HCT116 (cell line): Measurements from ENCODE around the gene CYP1A1. TPM values are rescaled to one million over a fixed set of nuclear protein-coding genes. Genes with fewer than 3 reads are reported as not detected.

ENCODE experiments used
- ATAC-seq: fragments of 200-7000 bp; cut with Tn5 transposase; 2 replicates; pipeline ENCODE4 v1.9.1; 2020; ENCODE audit warnings: mild to moderate bottlenecking, moderate library complexity
- BruUV-seq: library from RNA; stranded (reverse); fragments of 400-500 nt; replicated peaks from 2 replicates; lab custom pipeline; 2021; lab: Mats Ljungman, UMichigan
- CTCF ChIA-PET: fragments of 300-600 bp; sonication (Branson Sonifier 250); formaldehyde crosslinking; loops from one replicate; lab custom pipeline; 2021; ENCODE audit warnings: antibody characterized with exemption; lab: Charles Lee
- POLR2A ChIA-PET: fragments of 300-600, 350-600 bp; sonication (Branson Sonifier 250); formaldehyde crosslinking; loops from one replicate; lab custom pipeline; 2021; ENCODE audit warnings: antibody characterized with exemption; lab: Charles Lee
- RAD21 ChIA-PET, 2 experiments: fragments of 300-600 bp; sonication (Branson Sonifier 250); formaldehyde crosslinking; loops; one replicate each; lab custom pipeline; 2023; ENCODE audit warnings: low total read pairs in 2 of 2; ENCODE audit not compliant: uncharacterized antibody in 2 of 2, unreplicated experiment in 2 of 2, low non-redundant PET in 1 of 2; lab: Charles Lee
- DNase-seq: peaks from one replicate; pipeline ENCODE4 v3.0.0-alpha.2; 2010; ENCODE audit warnings: low read depth, low spot score
- H2AFZ ChIP-seq: fragments of 200-600 bp; shearing (Covaris generic), sonication (generic); 2 replicates; pipeline ENCODE4 v1.6.1; 2017; ENCODE audit warnings: low read depth, mixed run types, mixed read lengths, antibody characterized with exemption, low read length; ENCODE audit not compliant: poor library complexity, severe bottlenecking
- H3K27ac ChIP-seq: 2 replicates; pipeline ENCODE4 v1.5.1; 2012; ENCODE audit warnings: low read depth, low read length
- H3K27me3 ChIP-seq: fragments of 200-600 bp; sonication (generic); 2 replicates; pipeline ENCODE4 v1.6.1; 2016; ENCODE audit warnings: mixed run types, low read length, mixed read lengths; ENCODE audit not compliant: insufficient read depth
- H3K36me3 ChIP-seq, 2 experiments: fragments of 200-500 bp in 1 of 2; fragments of 200-600 bp in 1 of 2; sonication (Bioruptor generic) in 1 of 2; sonication (generic) in 1 of 2; 2 replicates each; pipeline versions ENCODE4 v1.5.1 to v1.6.1; 2014 to 2016; ENCODE audit warnings: low read length in 2 of 2, inconsistent platforms in 1 of 2, mixed read lengths in 1 of 2, mixed run types in 1 of 2; ENCODE audit not compliant: insufficient read depth in 2 of 2, control insufficient read depth in 1 of 2
- H3K4me1 ChIP-seq, 2 experiments: fragments of 200-600 bp in 1 of 2; sonication (generic) in 1 of 2; 2 replicates each; pipeline versions ENCODE4 v1.5.1 to v1.6.1; 2012 to 2017; ENCODE audit warnings: low read length in 2 of 2, inconsistent platforms in 1 of 2, mild to moderate bottlenecking in 1 of 2, mixed read lengths in 1 of 2, mixed run types in 1 of 2, moderate library complexity in 1 of 2; ENCODE audit not compliant: insufficient read depth in 2 of 2, control insufficient read depth in 1 of 2
- H3K4me2 ChIP-seq: fragments of 200-600 bp; sonication (generic); 2 replicates; pipeline ENCODE4 v1.6.1; 2017; ENCODE audit warnings: mixed run types, low read length, mixed read lengths
- H3K4me3 ChIP-seq, 2 experiments: fragments of 200-600 bp in 1 of 2; sonication (generic) in 1 of 2; replicated peaks in 1 of 2; 2 replicates each; pipeline ENCODE4 v1.5.1; 2011 to 2016; ENCODE audit warnings: low read length in 2 of 2, control low read depth in 1 of 2, low read depth in 1 of 2, mild to moderate bottlenecking in 1 of 2, mixed read lengths in 1 of 2, mixed run types in 1 of 2
- H3K79me2 ChIP-seq: fragments of 200-600 bp; sonication (generic); 2 replicates; pipeline ENCODE4 v1.6.1; 2017; ENCODE audit warnings: mild to moderate bottlenecking, mixed run types, low read length, moderate library complexity, mixed read lengths; ENCODE audit not compliant: insufficient read depth
- H3K9ac ChIP-seq: fragments of 200-600 bp; sonication (generic); 2 replicates; pipeline ENCODE4 v1.6.1; 2016; ENCODE audit warnings: low read length, mixed read lengths
- H3K9me2 ChIP-seq: fragments of 200-600 bp; sonication (generic), shearing (Covaris generic); 2 replicates; pipeline ENCODE4 v1.6.1; 2017; ENCODE audit warnings: mixed run types, mild to moderate bottlenecking, moderate library complexity; ENCODE audit not compliant: insufficient read depth
- H3K9me3 ChIP-seq, 2 experiments: fragments of 200-500 bp in 1 of 2; fragments of 200-600 bp in 1 of 2; sonication (Bioruptor generic) in 1 of 2; sonication (generic) in 1 of 2; 2 replicates each; pipeline ENCODE4 v1.6.1; 2014 to 2017; ENCODE audit warnings: low read length in 2 of 2, mixed read lengths in 2 of 2, inconsistent platforms in 1 of 2, low read depth in 1 of 2, mild to moderate bottlenecking in 1 of 2, mixed run types in 1 of 2, moderate library complexity in 1 of 2; ENCODE audit not compliant: control insufficient read depth in 1 of 2, insufficient read depth in 1 of 2
- H4K20me1 ChIP-seq: fragments of 200-600 bp; sonication (generic), shearing (Covaris generic); 2 replicates; pipeline ENCODE4 v1.6.1; 2017; ENCODE audit warnings: mixed run types, mild to moderate bottlenecking, moderate library complexity; ENCODE audit not compliant: insufficient read depth
- CBX3 ChIP-seq: IDR thresholded peaks from 2 replicates; pipeline ENCODE4 v1.6.1; 2012; ENCODE audit warnings: low read depth
- CEBPB ChIP-seq: IDR thresholded peaks from 2 replicates; pipeline ENCODE4 v1.6.1; 2012; ENCODE audit warnings: low read depth
- EGR1 ChIP-seq: IDR thresholded peaks from 2 replicates; pipeline ENCODE4 v1.6.1; 2012; ENCODE audit warnings: low read depth
- ELF1 ChIP-seq: IDR thresholded peaks from 2 replicates; pipeline ENCODE4 v1.6.1; 2012; ENCODE audit warnings: low read depth, borderline replicate concordance
- EZH2phosphoT487 ChIP-seq: fragments of 200-600 bp; IDR thresholded peaks from 2 replicates; pipeline ENCODE4 v1.6.1; 2018; ENCODE audit warnings: antibody characterized with exemption, borderline replicate concordance
- MAX ChIP-seq: IDR thresholded peaks from 2 replicates; pipeline ENCODE4 v1.6.1; 2012
- POLR2AphosphoS5 ChIP-seq: IDR thresholded peaks from 2 replicates; pipeline ENCODE4 v1.6.1; 2011; ENCODE audit warnings: mild to moderate bottlenecking, low read depth, low read length, moderate library complexity
- intact Hi-C: fragments of 100-400 bp; cut with micrococcal nuclease; formaldehyde crosslinking; loops from 2 replicates; pipeline ENCODE4 v1.10.0; 2022
- total RNA-seq: library from RNA; stranded (reverse); gene quantifications from one replicate; pipeline ENCODE4 v1.2.1, GENCODE V29; 2021; ENCODE audit not compliant: unreplicated experiment

Gene CYP1A1
- total RNA-seq, 1 experiment from 2014 or later = 1.5 TPM

DNA sequence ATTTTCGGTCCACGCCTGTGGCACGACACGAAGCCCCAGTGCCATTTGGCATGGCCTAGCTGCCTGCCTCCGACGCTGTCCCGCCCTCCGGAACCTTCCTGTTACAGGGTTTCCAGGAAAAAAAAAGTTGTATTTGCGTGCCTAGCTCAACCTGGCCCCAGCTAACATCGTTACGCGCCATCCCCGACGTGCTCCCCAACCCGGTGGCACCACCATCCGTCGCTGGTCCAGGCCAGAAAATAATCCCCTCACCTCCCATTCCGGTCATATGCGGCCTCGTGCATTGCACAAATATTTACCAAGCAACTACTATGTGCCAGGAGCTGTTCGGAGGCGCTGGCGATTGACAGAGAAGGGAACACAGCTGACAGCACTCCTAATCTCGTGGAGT, 1.4 kb upstream of the CYP1A1 start:
- no peak for TF ChIP-seq ELF1
- no peak for TF ChIP-seq CBX3
- no peak for TF ChIP-seq EZH2phosphoT487
- peak overlapping the region; percentile 68 for H3K9ac ChIP-seq
- DNase-seq (no peak), ATAC-seq (no peak)
- H3K79me2 ChIP-seq = no peaks in the 10 kb centered on the region
- H2AFZ ChIP-seq = no peak overlapping the region
- no peaks in the 10 kb centered on the region for H3K9me2 ChIP-seq
- ChIA-PET CTCF (interaction anchor here (1.5 kb wide), 1 partner anchor 223 kb away, joined by 3 read pairs; no protein-coding TSS in a partner anchor), POLR2A (no interaction called here), RAD21 (no interaction called here)
- H3K4me2 ChIP-seq = peak overlapping the region; percentile 100
- H4K20me1 ChIP-seq = no peaks in the 10 kb centered on the region
- H3K9me3 ChIP-seq = no peaks in the 10 kb centered on the region
- peak overlapping the region; percentile 64 to 71 for H3K4me3 ChIP-seq
- H3K27me3 ChIP-seq = no peaks in the 10 kb centered on the region
- H3K36me3 ChIP-seq = no peaks in the 10 kb centered on the region
- BruUV-seq = no TSS peak
- no peak overlapping the region for H3K27ac ChIP-seq
- intact Hi-C loops = no loop called here
- peaks cover 22 to 49% of the 10 kb centered on the region in 2 experiments for H3K4me1 ChIP-seq

- H2AFZ ChIP-seq = no peak overlapping the region
Observed at GRCh38 chr15:74725845-74726773, 781 bp upstream of the CYP1A1 start.

More at GRCh38 chr15:74725845-74726773, 781 bp upstream of the CYP1A1 start:
- H3K9me3 ChIP-seq = no peaks in the 10 kb centered on the region
- H3K9me2 ChIP-seq = no peaks in the 10 kb centered on the region
- no TSS peak for BruUV-seq
- ChIA-PET CTCF (interaction anchor here (0.6 to 1.5 kb wide), 5 partner anchors 42 to 344 kb away, joined by 3 to 4 read pairs (median 3); no protein-coding TSS in a partner anchor), RAD21 (no interaction called here), POLR2A (interaction anchor here (2.5 kb wide), 1 partner anchor 34 kb away, joined by 10 read pairs; no protein-coding TSS in a partner anchor)
- DNase-seq (no peak), ATAC-seq (peak; percentile 69)
- intact Hi-C loops = no loop called here
- peak overlapping the region; percentile 68 for H3K9ac ChIP-seq
- TF ChIP-seq EZH2phosphoT487 (no peak), EGR1 (peak; percentile 38; the same call in 1 of the 2 replicates), CEBPB (no peak), MAX (peak; percentile 46; the same call in 1 of the 2 replicates), POLR2AphosphoS5 (0 out of 2 replicates have a peak, but pooled peaks have one; percentile 8)
- no peaks in the 10 kb centered on the region for H3K79me2 ChIP-seq
- H3K27me3 ChIP-seq = no peaks in the 10 kb centered on the region
- H3K4me2 ChIP-seq = peak overlapping the region; percentile 100
- peak overlapping the region; percentile 64 to 71 for H3K4me3 ChIP-seq
- peaks cover 22 to 43% of the 10 kb centered on the region in 2 experiments for H3K4me1 ChIP-seq
- H4K20me1 ChIP-seq = no peaks in the 10 kb centered on the region
- H3K27ac ChIP-seq = peak overlapping the region; percentile 74
- H3K36me3 ChIP-seq = no peaks in the 10 kb centered on the region
